ENCODE results near the gene ESM1.

- TF ChIP-seq CTCF (IDR thresholded peaks at IDR 0.05) (no peak), EZH2phosphoT487 (IDR thresholded peaks at IDR 0.05) (no peak)
These were observed 19.3 kb upstream of the ESM1 start for GRCh38 chr5:55004729-55005128.

Data from neural progenitor cell (in vitro differentiated cells).